NT2/D1 (cell line): ENCODE data around the gene ZNF83.
"Not testable (repeated sequence)": the region's sequence is repeated elsewhere in the genome, so short reads cannot be mapped to it uniquely, and the experiment has no call there.

Source experiments
- SUZ12 ChIP-seq: IDR thresholded peaks from 2 replicates; pipeline ENCODE4 v1.6.1; 2011; ENCODE audit not compliant: insufficient read length, insufficient read depth; ENCODE audit errors: extremely low read depth
- YY1 ChIP-seq: IDR thresholded peaks from 2 replicates; pipeline ENCODE4 v1.6.1; 2011; ENCODE audit not compliant: insufficient read length, insufficient read depth

- TF ChIP-seq YY1, SUZ12: not testable (repeated sequence)
Measured at GRCh38 chr19:52681216-52681615, 43.1 kb upstream of the ZNF83 start.
